ENCODE measurements around the gene NEDD1. TPM values are rescaled to one million over a fixed set of nuclear protein-coding genes. Genes with fewer than 3 reads are reported as not detected.

The NEDD1 gene
- total RNA-seq, 1 experiment from 2014 or later = 35.4 TPM

DNA sequence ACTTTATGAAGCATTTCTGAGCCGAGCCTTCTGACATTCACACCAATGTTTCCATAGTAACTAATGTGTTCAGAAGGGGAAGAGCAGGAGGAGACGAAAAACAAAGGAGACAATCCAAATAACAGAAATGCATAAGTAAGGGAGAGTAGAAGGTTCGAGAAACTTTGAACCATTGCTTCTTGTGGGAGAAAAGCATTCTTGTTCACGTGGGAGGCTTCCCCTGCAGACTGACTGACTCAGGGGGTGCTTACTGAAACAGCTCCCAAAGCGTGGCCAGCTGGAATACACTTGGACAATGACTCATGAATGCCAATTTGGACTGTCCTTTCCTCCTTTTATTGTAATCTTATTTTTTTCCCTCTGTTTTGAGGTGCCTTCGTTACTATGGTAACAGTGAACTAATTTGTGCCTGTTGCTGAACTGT is 73.9 kb downstream of the NEDD1 start:
- Histone ChIP-seq H3K9me3 (ENCODE audit: control insufficient read depth in 1 of 2, insufficient read depth in 1 of 2, low read depth in 1 of 2, low read length in 2 of 2) (no peaks in the 10 kb centered on the region), H2AFZ (ENCODE audit: low read depth, low read length, poor library complexity, severe bottlenecking) (no peak overlapping the region), H3K27ac (ENCODE audit: low read depth, low read length) (no peak overlapping the region), H3K9ac (ENCODE audit: low read length) (no peak overlapping the region), H3K4me2 (ENCODE audit: low read length) (no peak overlapping the region), H3K79me2 (ENCODE audit: insufficient read depth, low read length) (no peaks in the 10 kb centered on the region), H3K27me3 (ENCODE audit: insufficient read depth, low read length) (no peaks in the 10 kb centered on the region; the same call in 1 of the 2 replicates), H3K4me1 (ENCODE audit: control insufficient read depth in 1 of 2, insufficient read depth in 2 of 2, low read length in 2 of 2) (peaks cover 0 to 3% of the 10 kb centered on the region in 2 experiments; a peak in 1 of 4 replicates), H3K9me2 (ENCODE audit: insufficient read depth) (no peaks in the 10 kb centered on the region), H3K36me3 (ENCODE audit: control insufficient read depth in 1 of 2, insufficient read depth in 2 of 2, low read length in 2 of 2) (no peaks in the 10 kb centered on the region), H3K4me3 (replicated peaks in 1 of 2; ENCODE audit: low read depth in 1 of 2, low read length in 2 of 2) (no peak overlapping the region), H4K20me1 (ENCODE audit: insufficient read depth) (no peaks in the 10 kb centered on the region)
- intact Hi-C loops (cut with micrococcal nuclease) = no loop called here
- TF ChIP-seq ZFX (IDR thresholded peaks at IDR 0.05) = no peak
- TF ChIP-seq POLR2A (IDR thresholded peaks at IDR 0.05; ENCODE audit: borderline replicate concordance, extremely low read depth, insufficient read depth, insufficient read length) = no peak
- TF ChIP-seq EZH2phosphoT487 (IDR thresholded peaks at IDR 0.05; ENCODE audit: borderline replicate concordance) = no peak
- TF ChIP-seq ZNF274 (IDR thresholded peaks at IDR 0.05; ENCODE audit: low read depth, low read length) = no peak
- no peak for TF ChIP-seq CBX3 (IDR thresholded peaks at IDR 0.05; ENCODE audit: low read depth)
- TF ChIP-seq EZH2 (IDR thresholded peaks at IDR 0.05) = no peak
- TF ChIP-seq TCF7L2 (IDR thresholded peaks at IDR 0.05; ENCODE audit: borderline replicate concordance, extremely low read depth, insufficient read depth, insufficient read length) = no peak
- TF ChIP-seq, protein P1, sequence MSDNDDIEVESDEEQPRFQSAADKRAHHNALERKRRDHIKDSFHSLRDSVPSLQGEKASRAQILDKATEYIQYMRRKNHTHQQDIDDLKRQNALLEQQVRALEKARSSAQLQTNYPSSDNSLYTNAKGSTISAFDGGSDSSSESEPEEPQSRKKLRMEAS (IDR thresholded peaks at IDR 0.05) = no peak
- TF ChIP-seq, protein P2, sequence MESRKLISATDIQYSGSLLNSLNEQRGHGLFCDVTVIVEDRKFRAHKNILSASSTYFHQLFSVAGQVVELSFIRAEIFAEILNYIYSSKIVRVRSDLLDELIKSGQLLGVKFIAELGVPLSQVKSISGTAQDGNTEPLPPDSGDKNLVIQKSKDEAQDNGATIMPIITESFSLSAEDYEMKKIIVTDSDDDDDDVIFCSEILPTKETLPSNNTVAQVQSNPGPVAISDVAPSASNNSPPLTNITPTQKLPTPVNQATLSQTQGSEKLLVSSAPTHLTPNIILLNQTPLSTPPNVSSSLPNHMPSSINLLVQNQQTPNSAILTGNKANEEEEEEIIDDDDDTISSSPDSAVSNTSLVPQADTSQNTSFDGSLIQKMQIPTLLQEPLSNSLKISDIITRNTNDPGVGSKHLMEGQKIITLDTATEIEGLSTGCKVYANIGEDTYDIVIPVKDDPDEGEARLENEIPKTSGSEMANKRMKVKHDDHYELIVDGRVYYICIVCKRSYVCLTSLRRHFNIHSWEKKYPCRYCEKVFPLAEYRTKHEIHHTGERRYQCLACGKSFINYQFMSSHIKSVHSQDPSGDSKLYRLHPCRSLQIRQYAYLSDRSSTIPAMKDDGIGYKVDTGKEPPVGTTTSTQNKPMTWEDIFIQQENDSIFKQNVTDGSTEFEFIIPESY (IDR thresholded peaks at IDR 0.05; ENCODE audit: extremely low read depth, insufficient replicate concordance, low read length) = no peak
- TF ChIP-seq SRF (IDR thresholded peaks at IDR 0.05; ENCODE audit: low read depth) = no peak
- TF ChIP-seq, protein P3, sequence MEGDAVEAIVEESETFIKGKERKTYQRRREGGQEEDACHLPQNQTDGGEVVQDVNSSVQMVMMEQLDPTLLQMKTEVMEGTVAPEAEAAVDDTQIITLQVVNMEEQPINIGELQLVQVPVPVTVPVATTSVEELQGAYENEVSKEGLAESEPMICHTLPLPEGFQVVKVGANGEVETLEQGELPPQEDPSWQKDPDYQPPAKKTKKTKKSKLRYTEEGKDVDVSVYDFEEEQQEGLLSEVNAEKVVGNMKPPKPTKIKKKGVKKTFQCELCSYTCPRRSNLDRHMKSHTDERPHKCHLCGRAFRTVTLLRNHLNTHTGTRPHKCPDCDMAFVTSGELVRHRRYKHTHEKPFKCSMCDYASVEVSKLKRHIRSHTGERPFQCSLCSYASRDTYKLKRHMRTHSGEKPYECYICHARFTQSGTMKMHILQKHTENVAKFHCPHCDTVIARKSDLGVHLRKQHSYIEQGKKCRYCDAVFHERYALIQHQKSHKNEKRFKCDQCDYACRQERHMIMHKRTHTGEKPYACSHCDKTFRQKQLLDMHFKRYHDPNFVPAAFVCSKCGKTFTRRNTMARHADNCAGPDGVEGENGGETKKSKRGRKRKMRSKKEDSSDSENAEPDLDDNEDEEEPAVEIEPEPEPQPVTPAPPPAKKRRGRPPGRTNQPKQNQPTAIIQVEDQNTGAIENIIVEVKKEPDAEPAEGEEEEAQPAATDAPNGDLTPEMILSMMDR (IDR thresholded peaks at IDR 0.05 in 2 of 3, conservative IDR thresholded peaks at IDR 0.05 in 1 of 3; ENCODE audit: borderline replicate concordance in 1 of 3, insufficient read depth in 1 of 3, low read depth in 2 of 3, low read length in 2 of 3) = no peak
- TF ChIP-seq POLR2AphosphoS5 (IDR thresholded peaks at IDR 0.05; ENCODE audit: low read depth, low read length) = no peak
- TF ChIP-seq, protein P4, sequence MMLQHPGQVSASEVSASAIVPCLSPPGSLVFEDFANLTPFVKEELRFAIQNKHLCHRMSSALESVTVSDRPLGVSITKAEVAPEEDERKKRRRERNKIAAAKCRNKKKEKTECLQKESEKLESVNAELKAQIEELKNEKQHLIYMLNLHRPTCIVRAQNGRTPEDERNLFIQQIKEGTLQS (IDR thresholded peaks at IDR 0.05) = no peak
- BruUV-seq (replicated peaks) = no TSS peak
- no peak for ATAC-seq
- ChIA-PET CTCF (no interaction called here), POLR2A (no interaction called here), RAD21 (ENCODE audit: low non-redundant PET in 1 of 2, low total read pairs in 2 of 2, uncharacterized antibody in 2 of 2, unreplicated experiment in 2 of 2) (no interaction called here)
- no peak for DNase-seq (ENCODE audit: low read depth, low spot score)

All from HCT116 (cell line).